ENCODE measurements around the gene CALB2. TPM values are rescaled to one million over a fixed set of nuclear protein-coding genes. Genes with fewer than 3 reads are reported as not detected.

The CALB2 gene
- total and polyA plus RNA-seq, 2 of the 13 experiments (the other 11 are each of a cell fraction or from before 2014, with no cell fraction given): 0.37 to 0.40 TPM

GRCh38 chr16:71407731-71408130 is 49.2 kb downstream of the CALB2 start (continued):
- no peak for TF ChIP-seq ZNF18 (CRISPR knock-in tag; IDR thresholded peaks at IDR 0.05; ENCODE audit: insufficient replicate concordance)
- TF ChIP-seq, protein P1, sequence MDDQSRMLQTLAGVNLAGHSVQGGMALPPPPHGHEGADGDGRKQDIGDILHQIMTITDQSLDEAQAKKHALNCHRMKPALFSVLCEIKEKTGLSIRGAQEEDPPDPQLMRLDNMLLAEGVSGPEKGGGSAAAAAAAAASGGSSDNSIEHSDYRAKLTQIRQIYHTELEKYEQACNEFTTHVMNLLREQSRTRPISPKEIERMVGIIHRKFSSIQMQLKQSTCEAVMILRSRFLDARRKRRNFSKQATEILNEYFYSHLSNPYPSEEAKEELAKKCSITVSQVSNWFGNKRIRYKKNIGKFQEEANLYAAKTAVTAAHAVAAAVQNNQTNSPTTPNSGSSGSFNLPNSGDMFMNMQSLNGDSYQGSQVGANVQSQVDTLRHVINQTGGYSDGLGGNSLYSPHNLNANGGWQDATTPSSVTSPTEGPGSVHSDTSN (CRISPR knock-in tag; IDR thresholded peaks at IDR 0.05; ENCODE audit: borderline replicate concordance): no peak

GRCh38 chr16:71408536-71408935 is 50.0 kb downstream of the CALB2 start:
- no TSS peak for BruUV-seq (replicated peaks)
- ChIA-PET CTCF (ENCODE audit: low intra/inter-chr PET ratio, low total read pairs) (no interaction called here), POLR2A (no interaction called here)
- no peak for ATAC-seq
- H3K4me1 ChIP-seq (ENCODE audit: insufficient read depth, low read length): peaks cover 11% of the 10 kb centered on the region; the same call in 1 of the 2 replicates
- H3K9me3 ChIP-seq (ENCODE audit: low read length): no peaks in the 10 kb centered on the region
- 4% methylated on average over 3 of the region's 3 CpGs for WGBS (ENCODE audit: low lambda C conversion rate)
- no peak for DNase-seq (ENCODE audit: low spot score)
- no peak overlapping the region for H3K27ac ChIP-seq (ENCODE audit: extremely low read length, insufficient read depth, low read length)
- in situ Hi-C loops (cut with HindIII; ENCODE audit: extremely low pct_ligation_motif_present, low pct_unique_long_range_greater_than_20kb): no loop called here
- no peaks in the 10 kb centered on the region for H3K36me3 ChIP-seq (replicated peaks in 1 of 2; ENCODE audit: control insufficient read depth in 1 of 2, insufficient read depth in 2 of 2, low read length in 2 of 2)
- FAIRE-seq: no peak
- H4K20me1 ChIP-seq (ENCODE audit: insufficient read depth, low read length): 0 out of 2 replicates have a peak, but pooled peaks cover 3% of the 10 kb centered on the region
- TF ChIP-seq PREB (CRISPR knock-in tag; IDR thresholded peaks at IDR 0.05): no peak
- peaks cover 1 to 77% of the 10 kb centered on the region in 2 experiments; a peak in 4 of 5 replicates for H3K27me3 ChIP-seq (ENCODE audit: control insufficient read depth in 1 of 2, insufficient read depth in 2 of 2, low read length in 2 of 2)
- H2AFZ ChIP-seq (ENCODE audit: low read length): no peak overlapping the region
- H3K9ac ChIP-seq (ENCODE audit: insufficient read depth, low read depth, low read length): no peak overlapping the region
- H3K79me2 ChIP-seq (ENCODE audit: insufficient read depth, low read length): no peaks in the 10 kb centered on the region
- no peak overlapping the region for H3K4me2 ChIP-seq (ENCODE audit: low read depth, low read length)
- no peak overlapping the region for H3K4me3 ChIP-seq (replicated peaks in 1 of 3; ENCODE audit: insufficient read depth in 1 of 3, low read depth in 2 of 3, low read length in 3 of 3)
- intact Hi-C loops (cut with micrococcal nuclease; ENCODE audit: unreplicated experiment): no loop called here
